Measurements from ENCODE around the gene ABLIM3. TPM values are rescaled to one million over a fixed set of nuclear protein-coding genes. Genes with fewer than 3 reads are reported as not detected.

Gene ABLIM3
- total and polyA plus RNA-seq, 2 of the 13 experiments (the other 11 are each of a cell fraction or from before 2014, with no cell fraction given): 0.53 to 6.3 TPM

GRCh38 chr5:149152317-149152746 lies 11.0 kb downstream of the ABLIM3 start (continued):
- TF ChIP-seq HNF1A (IDR thresholded peaks at IDR 0.05; ENCODE audit: low read depth): peak; percentile 66; the same call in 1 of the 2 replicates
- TF ChIP-seq HNF1A (CRISPR knock-in tag; IDR thresholded peaks at IDR 0.05; ENCODE audit: borderline replicate concordance): peak; percentile 72; the same call in 1 of the 2 replicates
- 0 out of 2 replicates have a peak, but pooled peaks have one; percentile 21 for TF ChIP-seq ELF1 (CRISPR knock-in tag; IDR thresholded peaks at IDR 0.05)
- 0 out of 2 replicates have a peak, but pooled peaks have one; percentile 81 for TF ChIP-seq ZKSCAN8 (CRISPR knock-in tag; IDR thresholded peaks at IDR 0.05; ENCODE audit: borderline replicate concordance)
- TF ChIP-seq NFKBIZ (CRISPR knock-in tag; IDR thresholded peaks at IDR 0.05): peak; percentile 29; the same call in 1 of the 2 replicates
- no peak for TF ChIP-seq ZBTB10 (CRISPR knock-in tag; IDR thresholded peaks at IDR 0.05; ENCODE audit: borderline replicate concordance)
- peak; percentile 82; the same call in 1 of the 2 replicates for TF ChIP-seq AHDC1 (CRISPR knock-in tag; IDR thresholded peaks at IDR 0.05; ENCODE audit: borderline replicate concordance)
- TF ChIP-seq CAMTA2 (CRISPR knock-in tag; IDR thresholded peaks at IDR 0.05; ENCODE audit: borderline replicate concordance): no peak
- TF ChIP-seq HDAC2 (CRISPR knock-in tag; IDR thresholded peaks at IDR 0.05): peak; percentile 72; the same call in 1 of the 2 replicates
- TF ChIP-seq ZBTB4 (CRISPR knock-in tag; IDR thresholded peaks at IDR 0.05; ENCODE audit: borderline replicate concordance): no peak
- peak; percentile 85 for TF ChIP-seq NR2C2 (CRISPR knock-in tag; IDR thresholded peaks at IDR 0.05; ENCODE audit: borderline replicate concordance)
- TF ChIP-seq TBL1XR1 (IDR thresholded peaks at IDR 0.05; ENCODE audit: borderline replicate concordance, low read length, partially characterized antibody): peak; percentile 38
